HG03442 (cell line): Measurements from ENCODE around the gene GRIK4.
A peak's percentile ranks its signal among the peaks of the same experiment; 100 is the strongest.
"Not testable (repeated sequence)": the region's sequence is repeated elsewhere in the genome, so short reads cannot be mapped to it uniquely, and the experiment has no call there.

Source experiments
- ATAC-seq: cut with Tn5 transposase; IDR thresholded peaks from one replicate; pipeline ENCODE4 v1.9.1; 2021; ENCODE audit warnings: mild to moderate bottlenecking, moderate library complexity; ENCODE audit not compliant: unreplicated experiment

GRIK4 gene

GRCh38 chr11:120759046-120759445 lies 247.5 kb downstream of the GRIK4 start:
- no peak for ATAC-seq

- ATAC-seq: not testable (repeated sequence)
Observed at GRCh38 chr11:120765710-120766109, 254.2 kb downstream of the GRIK4 start.

- no peak for ATAC-seq
Observed at GRCh38 chr11:120766318-120766717, 254.8 kb downstream of the GRIK4 start.

GRCh38 chr11:120768949-120769348 lies 257.4 kb downstream of the GRIK4 start:
- ATAC-seq: no peak

- ATAC-seq: no peak
Observed at GRCh38 chr11:120769906-120770305, 258.4 kb downstream of the GRIK4 start.

- ATAC-seq: no peak
Observed at GRCh38 chr11:120771551-120772060, 260.1 kb downstream of the GRIK4 start.

GRCh38 chr11:120773501-120774031 lies 262.0 kb downstream of the GRIK4 start:
- ATAC-seq: peak; percentile 85

- no peak for ATAC-seq
Observed at GRCh38 chr11:120774591-120775386, 263.2 kb downstream of the GRIK4 start.

- ATAC-seq: no peak
Observed at GRCh38 chr11:120775986-120776951, 264.7 kb downstream of the GRIK4 start.

GRCh38 chr11:120778685-120779490 lies 267.3 kb downstream of the GRIK4 start:
- ATAC-seq: no peak

GRCh38 chr11:120780239-120780638 lies 268.7 kb downstream of the GRIK4 start:
- ATAC-seq: no peak

- no peak for ATAC-seq
Observed at GRCh38 chr11:120781486-120782120, 270.1 kb downstream of the GRIK4 start.

GRCh38 chr11:120784566-120785251 lies 273.2 kb downstream of the GRIK4 start:
- no peak for ATAC-seq

GRCh38 chr11:120785576-120785975 lies 274.0 kb downstream of the GRIK4 start:
- no peak for ATAC-seq

GRCh38 chr11:120786206-120786735 lies 274.7 kb downstream of the GRIK4 start:
- ATAC-seq: no peak

GRCh38 chr11:120787224-120787623 lies 275.7 kb downstream of the GRIK4 start:
- not testable (repeated sequence) for ATAC-seq

- no peak for ATAC-seq
Observed at GRCh38 chr11:120789391-120789790, 277.8 kb downstream of the GRIK4 start.

GRCh38 chr11:120792306-120792705 lies 280.8 kb downstream of the GRIK4 start:
- no peak for ATAC-seq

- ATAC-seq: no peak
Observed at GRCh38 chr11:120793150-120793549, 281.6 kb downstream of the GRIK4 start.
